A673 (cell line): ENCODE results near the gene MSN.

Source experiments
- EZH2 ChIP-seq: fragments of 200-600 bp; sonication (generic); IDR thresholded peaks from 2 replicates; pipeline ENCODE4 v1.6.1; 2017; ENCODE audit warnings: borderline replicate concordance, low read depth, mild to moderate bottlenecking, mixed read lengths, antibody characterized with exemption, low read length; ENCODE audit not compliant: poor library complexity, severe bottlenecking
- TF ChIP-seq, protein P1 (sequence below): fragments of 300-800, 200-600 bp; sonication (generic); conservative IDR thresholded peaks from 2 replicates; pipeline ENCODE4 v1.5.1; 2017; ENCODE audit warnings: low read depth, mild to moderate bottlenecking, antibody characterized with exemption, low read length, moderate library complexity, mixed read lengths

GRCh38 chrX:65690057-65690855, 22.8 kb downstream of the MSN start:
- TF ChIP-seq, protein P1, sequence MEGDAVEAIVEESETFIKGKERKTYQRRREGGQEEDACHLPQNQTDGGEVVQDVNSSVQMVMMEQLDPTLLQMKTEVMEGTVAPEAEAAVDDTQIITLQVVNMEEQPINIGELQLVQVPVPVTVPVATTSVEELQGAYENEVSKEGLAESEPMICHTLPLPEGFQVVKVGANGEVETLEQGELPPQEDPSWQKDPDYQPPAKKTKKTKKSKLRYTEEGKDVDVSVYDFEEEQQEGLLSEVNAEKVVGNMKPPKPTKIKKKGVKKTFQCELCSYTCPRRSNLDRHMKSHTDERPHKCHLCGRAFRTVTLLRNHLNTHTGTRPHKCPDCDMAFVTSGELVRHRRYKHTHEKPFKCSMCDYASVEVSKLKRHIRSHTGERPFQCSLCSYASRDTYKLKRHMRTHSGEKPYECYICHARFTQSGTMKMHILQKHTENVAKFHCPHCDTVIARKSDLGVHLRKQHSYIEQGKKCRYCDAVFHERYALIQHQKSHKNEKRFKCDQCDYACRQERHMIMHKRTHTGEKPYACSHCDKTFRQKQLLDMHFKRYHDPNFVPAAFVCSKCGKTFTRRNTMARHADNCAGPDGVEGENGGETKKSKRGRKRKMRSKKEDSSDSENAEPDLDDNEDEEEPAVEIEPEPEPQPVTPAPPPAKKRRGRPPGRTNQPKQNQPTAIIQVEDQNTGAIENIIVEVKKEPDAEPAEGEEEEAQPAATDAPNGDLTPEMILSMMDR = no peak
- TF ChIP-seq EZH2 = no peak
